ENCODE data around the gene GPR39.

Gene GPR39

DNA sequence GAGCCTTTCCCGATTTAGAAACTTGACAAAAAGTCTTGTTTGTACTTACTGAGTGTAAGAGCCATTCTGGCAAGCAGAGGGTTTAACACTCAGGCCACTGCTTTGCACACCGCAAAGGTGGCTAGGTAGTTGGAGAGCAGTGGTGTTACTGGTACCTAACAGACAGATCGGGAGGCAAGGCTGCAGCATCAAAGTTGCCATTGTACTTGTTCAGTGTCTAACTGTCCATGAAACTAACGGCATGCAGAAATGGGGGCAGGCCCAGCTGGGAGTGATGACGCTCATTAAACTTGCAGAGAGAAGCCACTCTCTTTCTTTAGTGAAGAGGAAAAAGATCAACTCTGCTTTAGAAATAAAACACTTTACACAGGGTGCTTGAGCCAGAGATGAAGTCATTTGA, 10.1 kb downstream of the GPR39 start:
- H3K9me3 ChIP-seq = no peaks in the 10 kb centered on the region
- no peak for DNase-seq
- no peaks in the 10 kb centered on the region for H3K4me1 ChIP-seq
- no peaks in the 10 kb centered on the region for H3K27me3 ChIP-seq
- TF ChIP-seq CTCF (IDR thresholded peaks at IDR 0.05) = no peak
- intact Hi-C loops (cut with DNase I; ENCODE audit: low total_unique reads) = no loop called here
- H3K36me3 ChIP-seq = no peaks in the 10 kb centered on the region
- no peak overlapping the region for H3K4me3 ChIP-seq
- no peak overlapping the region for H3K27ac ChIP-seq

- Histone ChIP-seq H3K27me3 (no peaks in the 10 kb centered on the region), H3K4me1 (no peaks in the 10 kb centered on the region)
Measured at GRCh38 chr2:132429351-132429750, 12.7 kb downstream of the GPR39 start.

DNA sequence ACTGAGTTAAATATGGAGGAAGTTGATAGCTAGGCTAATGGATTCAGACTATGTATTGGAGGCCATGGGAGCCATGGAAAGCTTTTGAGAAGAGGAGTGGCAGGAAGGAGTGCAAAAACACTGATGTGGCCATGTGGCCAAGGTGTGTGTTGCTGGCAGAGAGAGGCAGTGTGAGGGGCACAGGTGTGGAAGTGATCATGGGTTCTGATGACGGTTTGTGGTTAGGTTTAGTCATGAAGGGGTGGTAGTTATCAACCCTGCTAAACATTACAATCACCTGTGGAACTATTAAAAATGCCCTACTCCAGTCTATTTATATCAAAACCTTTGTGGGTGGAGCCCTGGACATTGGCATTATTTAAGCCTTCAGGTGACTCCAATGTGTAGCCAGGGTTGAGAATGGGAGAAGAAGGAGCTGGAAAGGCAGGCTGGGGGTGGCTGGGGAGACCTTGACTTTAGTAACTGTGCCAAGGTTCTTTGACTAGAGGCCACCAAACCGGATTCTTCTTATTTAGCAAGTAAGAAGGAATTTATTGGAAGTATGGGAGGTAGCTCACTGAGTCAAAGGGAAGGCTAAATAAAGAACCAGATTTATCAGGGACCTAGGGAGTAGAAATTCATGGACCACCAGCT, 13.5 kb downstream of the GPR39 start:
- H3K27ac ChIP-seq = no peak overlapping the region
- intact Hi-C loops (cut with DNase I; ENCODE audit: low total_unique reads) = no loop called here
- no peaks in the 10 kb centered on the region for H3K4me1 ChIP-seq
- no peak for TF ChIP-seq CTCF (IDR thresholded peaks at IDR 0.05)
- H3K27me3 ChIP-seq = no peaks in the 10 kb centered on the region
- no peak for DNase-seq
- H3K4me3 ChIP-seq = no peak overlapping the region
- no peaks in the 10 kb centered on the region for H3K9me3 ChIP-seq
- no peaks in the 10 kb centered on the region for H3K36me3 ChIP-seq

More at GRCh38 chr2:132429351-132429750, 12.7 kb downstream of the GPR39 start:
- Histone ChIP-seq H3K9me3 (no peaks in the 10 kb centered on the region), H3K27ac (no peak overlapping the region), H3K36me3 (no peaks in the 10 kb centered on the region), H3K4me3 (no peak overlapping the region)
- no peak for DNase-seq
- TF ChIP-seq CTCF (IDR thresholded peaks at IDR 0.05) = no peak
- intact Hi-C loops (cut with DNase I; ENCODE audit: low total_unique reads) = no loop called here

DNA sequence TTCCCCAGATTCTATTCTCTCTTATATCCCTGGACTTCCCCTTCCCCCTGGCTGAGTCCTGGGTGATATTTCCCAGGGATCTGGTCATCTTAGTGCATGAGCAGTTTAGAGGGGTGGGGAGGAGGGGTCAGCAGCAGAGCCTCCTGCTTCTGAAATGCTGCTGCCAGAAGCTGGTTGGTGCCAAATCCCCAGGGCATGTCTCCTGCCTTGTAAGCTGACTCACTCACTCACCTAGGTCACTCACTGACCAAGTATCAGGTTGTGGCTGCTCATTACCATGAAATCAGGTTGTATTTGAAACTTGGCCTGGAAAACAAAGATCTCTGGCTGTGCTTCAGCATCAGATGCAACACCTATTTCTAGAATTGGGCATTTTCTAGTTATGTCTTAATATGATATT, 14.3 kb downstream of the GPR39 start:
- no peak for DNase-seq
- TF ChIP-seq CTCF (IDR thresholded peaks at IDR 0.05) = no peak
- no peaks in the 10 kb centered on the region for H3K27me3 ChIP-seq
- H3K4me1 ChIP-seq = no peaks in the 10 kb centered on the region
- intact Hi-C loops (cut with DNase I; ENCODE audit: low total_unique reads) = no loop called here
- no peaks in the 10 kb centered on the region for H3K9me3 ChIP-seq
- H3K4me3 ChIP-seq = no peak overlapping the region
- no peaks in the 10 kb centered on the region for H3K36me3 ChIP-seq
- no peak overlapping the region for H3K27ac ChIP-seq

GRCh38 chr2:132437852-132438669, 21.5 kb downstream of the GPR39 start:
- H3K27me3 ChIP-seq = no peaks in the 10 kb centered on the region
- H3K4me3 ChIP-seq = no peak overlapping the region
- no peaks in the 10 kb centered on the region for H3K9me3 ChIP-seq
- no peaks in the 10 kb centered on the region for H3K36me3 ChIP-seq
- DNase-seq = no peak
- no peaks in the 10 kb centered on the region for H3K4me1 ChIP-seq
- H3K27ac ChIP-seq = no peak overlapping the region
- intact Hi-C loops (cut with DNase I; ENCODE audit: low total_unique reads) = no loop called here
- no peak for TF ChIP-seq CTCF (IDR thresholded peaks at IDR 0.05)

Data from tibial artery (tissue), 4 donors.